ENCODE measurements around the gene MGMT.
"Not testable (repeated sequence)": the region's sequence is repeated elsewhere in the genome, so short reads cannot be mapped to it uniquely, and the experiment has no call there.

MGMT gene

DNA sequence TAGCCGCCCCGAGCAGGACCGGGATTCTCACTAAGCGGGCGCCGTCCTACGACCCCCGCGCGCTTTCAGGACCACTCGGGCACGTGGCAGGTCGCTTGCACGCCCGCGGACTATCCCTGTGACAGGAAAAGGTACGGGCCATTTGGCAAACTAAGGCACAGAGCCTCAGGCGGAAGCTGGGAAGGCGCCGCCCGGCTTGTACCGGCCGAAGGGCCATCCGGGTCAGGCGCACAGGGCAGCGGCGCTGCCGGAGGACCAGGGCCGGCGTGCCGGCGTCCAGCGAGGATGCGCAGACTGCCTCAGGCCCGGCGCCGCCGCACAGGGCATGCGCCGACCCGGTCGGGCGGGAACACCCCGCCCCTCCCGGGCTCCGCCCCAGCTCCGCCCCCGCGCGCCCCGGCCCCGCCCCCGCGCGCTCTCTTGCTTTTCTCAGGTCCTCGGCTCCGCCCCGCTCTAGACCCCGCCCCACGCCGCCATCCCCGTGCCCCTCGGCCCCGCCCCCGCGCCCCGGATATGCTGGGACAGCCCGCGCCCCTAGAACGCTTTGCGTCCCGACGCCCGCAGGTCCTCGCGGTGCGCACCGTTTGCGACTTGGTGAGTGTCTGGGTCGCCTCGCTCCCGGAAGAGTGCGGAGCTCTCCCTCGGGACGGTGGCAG lies at the start of gene MGMT:
TSS of gene MGMT (plus strand) at position 539 of the 656 bp plus-strand sequence.
- peak; percentile 65 for DNase-seq (ENCODE audit: low spot score)

DNA sequence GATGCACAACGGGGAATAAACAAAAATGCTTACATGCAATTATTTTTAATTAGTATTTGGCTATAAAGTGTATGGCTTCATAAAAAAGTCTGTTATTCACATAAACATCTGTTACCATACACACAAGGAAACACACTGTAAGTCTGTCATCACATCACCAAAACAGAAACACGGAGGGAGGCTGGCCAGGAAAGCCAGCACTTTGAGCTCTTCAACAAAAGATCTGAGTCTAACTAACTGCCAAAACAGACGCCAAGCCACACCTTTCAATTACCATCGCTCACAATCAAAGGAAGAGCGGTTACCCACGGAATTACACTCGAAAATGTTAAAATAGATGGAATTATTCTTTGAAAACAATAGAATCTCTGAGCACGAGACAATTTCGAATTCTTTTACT lies 49.2 kb upstream of the MGMT start:
- peak; percentile 32 for DNase-seq (ENCODE audit: low spot score)

DNA sequence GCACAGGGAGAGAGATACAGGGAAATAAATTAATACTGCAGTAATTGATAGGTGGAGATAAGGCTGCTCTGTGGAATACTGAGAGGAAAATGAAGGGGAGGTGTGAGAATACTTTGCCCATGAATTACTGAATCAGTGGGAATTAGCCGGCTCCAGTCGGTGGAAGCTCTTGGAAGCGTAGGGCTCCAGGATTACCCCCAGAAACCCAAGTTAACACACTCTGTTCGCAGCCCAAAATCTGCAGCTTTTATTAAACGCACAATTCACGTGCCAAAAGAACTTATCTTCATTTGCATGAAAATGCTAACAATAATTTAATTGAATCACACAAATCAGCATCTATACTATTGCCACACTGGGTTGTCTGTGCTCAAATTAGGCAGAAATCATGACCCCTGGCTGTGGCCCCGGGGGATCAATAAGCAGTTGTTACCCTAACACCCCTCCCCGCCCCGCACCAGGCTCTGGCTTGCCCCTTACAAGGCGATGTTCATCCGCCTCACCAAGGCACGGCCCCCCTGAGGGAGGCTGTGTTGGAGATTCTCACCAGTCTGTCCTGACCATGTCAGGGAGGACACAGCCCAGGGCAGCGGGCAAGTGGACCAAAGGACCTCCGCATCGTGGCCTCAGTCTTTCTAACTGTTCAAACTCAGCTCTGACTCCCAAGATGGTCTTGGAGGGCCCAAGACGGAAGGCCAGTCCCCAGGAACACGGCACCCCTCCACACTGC lies 48.4 kb upstream of the MGMT start:
- DNase-seq (ENCODE audit: low spot score) = no peak

DNA sequence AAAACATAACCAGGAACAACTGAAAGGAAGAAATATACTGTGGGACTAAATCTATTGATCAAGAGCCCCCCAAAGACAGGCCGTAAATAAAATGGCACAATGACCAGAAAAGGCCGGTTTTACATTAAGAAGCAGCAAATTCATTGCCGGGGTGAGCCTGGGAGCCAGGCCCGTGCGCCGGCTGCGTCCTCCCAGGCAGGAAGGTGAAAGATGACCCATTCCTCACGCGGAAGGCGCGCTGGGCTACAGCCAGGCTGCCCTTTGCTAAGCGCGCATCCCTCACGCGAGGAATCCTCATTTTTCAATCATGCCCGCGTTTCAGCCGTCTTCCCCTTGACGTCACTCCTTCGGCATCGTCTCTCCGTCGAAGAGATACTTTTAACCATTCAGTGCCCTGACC lies 47.6 kb upstream of the MGMT start:
- DNase-seq (ENCODE audit: low spot score) = no peak

DNA sequence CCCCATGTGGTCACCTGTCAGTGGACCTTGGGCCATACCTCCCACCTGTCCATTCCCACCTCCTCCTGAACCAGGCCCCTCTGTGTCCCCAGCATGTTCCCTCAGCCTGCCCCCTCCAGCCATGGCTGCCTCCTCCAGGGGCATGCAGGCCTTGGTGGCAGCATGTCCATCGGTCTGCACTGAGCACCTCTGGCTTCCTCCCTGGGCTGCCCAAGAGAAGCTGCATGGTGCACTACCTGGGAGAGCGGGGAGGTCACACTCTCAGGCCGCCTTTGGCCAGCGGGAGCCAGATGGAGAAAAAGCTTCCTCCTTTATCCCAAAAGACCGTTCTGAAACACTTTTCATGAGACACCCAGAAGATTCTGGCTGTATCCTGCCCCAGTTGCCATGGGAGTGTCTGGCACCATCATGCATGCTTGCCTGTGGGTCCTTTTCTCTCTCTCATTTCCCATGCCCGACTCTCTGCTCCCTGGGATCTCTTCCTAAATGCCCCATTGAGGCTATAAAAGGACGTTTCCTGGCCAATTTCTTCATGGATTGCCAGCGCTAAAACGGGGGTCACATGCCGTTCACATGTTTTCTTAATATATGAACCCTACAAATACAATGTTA lies 45.5 kb upstream of the MGMT start:
- no peak for DNase-seq (ENCODE audit: low spot score)

DNA sequence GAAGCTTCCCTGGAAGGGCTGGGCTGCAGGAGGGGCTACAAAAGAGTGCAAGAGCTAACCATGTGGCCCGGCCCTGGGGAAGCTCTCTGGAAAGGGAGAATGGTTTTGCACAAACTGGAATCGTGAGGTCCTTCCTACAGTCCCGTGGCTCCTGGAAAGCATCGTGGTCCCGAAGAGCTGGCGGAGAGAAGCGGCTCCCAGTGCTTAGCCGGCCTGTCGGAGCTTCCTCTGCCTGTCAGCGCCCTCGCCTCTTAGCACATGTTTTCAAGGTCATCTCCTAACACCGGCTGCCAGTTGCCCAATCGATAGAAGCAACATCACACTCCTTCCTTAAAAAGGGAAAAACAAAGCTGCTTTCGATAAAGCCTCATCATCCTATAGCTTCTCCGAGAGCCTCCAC lies 42.1 kb upstream of the MGMT start:
- DNase-seq (ENCODE audit: low spot score) = no peak

DNA sequence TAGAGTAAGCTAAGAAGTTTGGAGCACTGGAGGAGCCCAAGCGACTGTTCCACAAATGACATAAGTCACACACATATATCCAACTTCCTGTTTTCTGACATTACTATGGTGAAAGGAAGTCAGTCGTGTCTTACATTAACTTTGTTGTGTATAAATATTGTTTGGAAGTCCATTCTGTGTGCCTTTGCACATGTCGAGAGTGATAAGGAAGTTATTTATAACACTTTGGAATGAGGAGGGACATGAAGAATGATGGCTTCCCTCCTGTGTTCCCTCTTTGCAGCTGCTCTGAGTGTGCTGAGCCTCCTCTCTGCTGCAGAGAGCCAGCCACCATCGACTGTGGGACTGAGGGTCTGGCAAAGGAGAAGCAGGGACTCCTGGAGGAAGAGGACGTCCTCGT lies 40.4 kb upstream of the MGMT start:
- no peak for DNase-seq (ENCODE audit: low spot score)

DNA sequence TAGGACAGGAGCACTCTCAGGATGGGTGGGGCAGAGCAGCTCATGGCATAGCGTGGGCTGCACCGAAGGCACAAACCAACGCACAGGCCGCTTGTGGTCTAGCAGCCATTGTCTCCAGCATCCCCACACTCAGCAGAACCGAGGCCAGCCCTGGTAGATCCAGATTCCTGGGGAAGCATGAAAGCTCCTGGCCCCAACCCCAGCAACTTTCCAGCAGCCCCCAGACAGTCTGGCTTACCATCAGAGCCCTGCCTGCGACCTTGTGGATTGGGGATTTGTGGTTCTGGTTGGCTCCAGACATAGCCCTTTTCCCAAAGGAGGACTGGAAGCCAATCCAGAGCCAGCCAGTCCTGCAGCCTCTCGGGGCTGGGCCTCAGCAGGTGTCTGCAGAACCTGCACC lies 33.8 kb upstream of the MGMT start:
- DNase-seq (ENCODE audit: low spot score) = no peak

DNA sequence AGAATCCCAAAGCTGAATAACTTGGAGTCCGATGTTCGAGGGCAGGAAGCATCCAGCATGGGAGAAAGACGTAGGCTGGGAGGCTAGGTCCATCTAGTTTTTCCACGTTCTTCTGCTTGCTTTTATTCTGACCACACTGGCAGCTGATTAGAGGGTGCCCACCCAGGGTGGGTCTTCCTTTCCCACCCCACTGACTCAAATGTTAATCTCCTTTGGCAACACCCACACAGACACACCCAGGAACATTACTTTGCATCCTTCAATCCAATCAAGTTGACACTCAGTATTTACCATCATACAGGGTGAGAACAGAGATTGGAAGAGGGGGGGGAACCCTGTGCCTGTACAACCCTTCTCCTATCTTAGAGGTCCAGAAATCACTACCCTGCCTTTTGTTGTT lies 31.3 kb upstream of the MGMT start:
- DNase-seq (ENCODE audit: low spot score) = not testable (repeated sequence)

DNA sequence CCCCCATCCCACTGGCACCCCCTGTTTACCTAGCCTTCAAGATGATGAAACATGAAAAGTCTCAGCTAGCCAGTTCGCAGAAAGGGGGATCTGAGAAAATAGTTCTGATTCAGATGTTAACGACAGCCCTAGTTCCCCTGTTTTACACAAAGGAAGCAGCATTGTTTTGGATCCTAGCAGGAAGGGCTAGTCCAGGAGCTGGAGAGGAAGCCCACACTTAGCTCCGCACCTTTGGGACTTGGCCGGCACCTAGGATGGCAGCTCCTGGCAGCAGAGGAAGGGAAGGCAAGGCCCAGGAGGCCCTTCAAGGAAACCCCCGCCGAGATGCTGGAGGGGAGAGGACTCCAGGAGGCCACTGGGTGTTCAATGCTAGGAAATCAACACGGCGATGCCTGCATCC lies 29.0 kb upstream of the MGMT start:
- no peak for DNase-seq (ENCODE audit: low spot score)

DNA sequence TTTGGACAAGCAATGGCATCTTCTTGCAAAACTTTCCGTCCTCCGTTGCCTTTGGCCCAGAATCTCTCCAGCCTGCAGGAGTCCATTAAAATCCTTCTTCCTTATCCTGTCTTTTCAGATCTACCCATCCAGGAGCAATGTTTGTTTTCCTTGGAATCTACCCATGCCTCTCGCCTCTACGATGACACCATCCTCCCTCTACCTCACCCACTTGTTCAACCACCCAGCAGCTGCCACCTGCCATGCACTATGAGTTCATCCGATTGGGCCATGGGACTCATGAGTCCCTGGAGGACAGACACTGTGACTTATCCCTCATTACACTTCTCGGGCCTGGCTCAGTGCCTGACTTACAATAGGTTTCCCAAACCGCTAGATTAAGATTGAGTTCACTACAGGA lies 26.8 kb upstream of the MGMT start:
- no peak for DNase-seq (ENCODE audit: low spot score)

DNA sequence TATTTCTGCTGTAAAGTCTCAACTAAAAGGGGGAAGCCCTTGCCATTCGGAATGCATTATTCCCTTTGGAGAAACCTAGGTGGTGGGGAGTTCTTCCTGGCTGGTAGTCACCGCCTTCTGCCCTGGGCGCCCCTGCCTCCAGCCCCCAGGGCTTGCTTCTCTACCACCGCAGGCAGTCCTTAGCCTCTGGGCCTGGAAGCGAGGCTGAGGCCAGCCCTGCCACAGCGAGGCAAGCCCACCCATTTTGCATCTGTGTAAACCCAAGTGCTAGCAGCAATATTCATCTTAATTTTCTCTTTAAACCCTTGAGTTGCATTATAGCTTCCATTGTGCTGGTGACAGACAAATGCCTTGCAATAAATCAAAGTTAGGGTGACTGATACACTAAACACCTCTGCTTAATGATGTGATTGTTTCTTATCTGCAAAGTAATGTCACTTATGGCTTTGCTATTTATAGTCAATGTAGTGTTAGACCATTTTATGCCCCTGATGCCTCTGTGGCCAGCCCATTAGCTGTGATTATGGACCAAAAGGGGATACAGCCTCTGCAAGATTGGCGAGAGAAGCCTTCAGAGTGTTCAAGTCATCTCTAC lies 26.2 kb upstream of the MGMT start:
- no peak for DNase-seq (ENCODE audit: low spot score)

DNA sequence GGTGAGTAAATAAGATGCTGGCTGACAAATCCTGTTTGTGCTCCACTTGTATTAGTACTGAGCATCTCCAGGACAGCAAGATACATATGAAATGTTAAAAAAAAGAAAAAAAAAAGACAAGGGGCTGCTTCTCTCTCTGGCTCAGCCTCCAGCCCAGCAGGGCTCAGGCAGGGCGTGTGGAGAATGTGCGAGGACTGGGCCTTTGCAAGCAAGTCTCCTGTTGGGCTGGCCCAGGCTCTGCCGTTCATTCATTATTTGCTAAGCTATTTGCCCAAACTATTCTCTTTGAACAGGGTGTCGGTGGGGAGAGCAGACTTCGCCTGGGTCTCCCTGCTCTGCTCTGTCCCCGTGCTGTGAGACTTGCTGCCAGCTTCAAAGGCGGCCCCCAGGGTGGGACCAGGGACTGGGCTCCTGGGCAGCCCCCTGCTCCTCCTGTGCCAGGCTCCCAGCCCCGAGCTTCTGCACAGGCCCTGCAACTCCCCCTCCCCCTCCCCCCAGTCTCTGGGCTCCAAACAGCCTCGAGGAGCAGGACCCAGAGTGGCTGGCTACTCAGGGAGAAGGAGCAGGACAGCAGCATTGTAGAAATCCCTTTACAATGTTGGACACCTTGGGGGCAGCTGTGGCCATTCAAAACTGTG lies 25.6 kb upstream of the MGMT start:
- no peak for DNase-seq (ENCODE audit: low spot score)

DNA sequence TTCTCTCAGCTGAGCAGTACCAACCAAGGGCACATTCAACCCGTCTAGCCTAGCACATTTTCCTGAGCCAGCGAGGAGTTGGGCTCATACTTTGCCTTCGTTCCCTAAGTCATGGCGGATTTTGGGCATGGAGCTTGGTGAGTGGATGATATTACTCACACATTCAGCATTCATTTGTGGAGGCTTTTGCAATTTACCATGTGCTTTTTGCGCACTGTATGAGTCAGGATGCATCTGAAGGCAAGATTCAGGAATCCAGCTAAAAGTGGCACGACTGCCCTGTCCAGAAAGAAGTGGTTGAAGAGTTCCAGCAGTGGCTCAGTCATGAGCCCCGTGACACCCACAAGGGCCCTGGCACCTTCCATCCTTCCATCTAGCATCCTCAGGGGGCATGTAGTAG lies 24.2 kb upstream of the MGMT start:
- DNase-seq (ENCODE audit: low spot score) = no peak

DNA sequence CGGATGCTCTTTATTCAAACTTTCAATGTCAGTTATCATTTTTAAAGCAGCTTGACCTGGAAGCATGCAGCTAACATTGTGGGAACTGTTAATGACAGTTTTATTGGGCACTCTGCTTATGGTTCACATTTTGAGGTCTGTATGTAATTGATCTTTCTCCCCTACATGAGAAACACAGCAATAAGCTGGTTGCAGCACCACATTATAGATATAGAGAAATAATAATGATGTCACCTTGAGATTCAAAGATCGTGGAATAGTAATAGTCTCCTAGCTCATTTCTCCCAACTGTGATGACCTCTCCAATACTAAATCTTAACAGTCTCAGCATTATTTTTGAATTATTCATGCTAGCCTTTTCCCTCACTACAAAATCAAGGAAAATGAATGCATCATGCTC lies 22.7 kb upstream of the MGMT start:
- no peak for DNase-seq (ENCODE audit: low spot score)

DNA sequence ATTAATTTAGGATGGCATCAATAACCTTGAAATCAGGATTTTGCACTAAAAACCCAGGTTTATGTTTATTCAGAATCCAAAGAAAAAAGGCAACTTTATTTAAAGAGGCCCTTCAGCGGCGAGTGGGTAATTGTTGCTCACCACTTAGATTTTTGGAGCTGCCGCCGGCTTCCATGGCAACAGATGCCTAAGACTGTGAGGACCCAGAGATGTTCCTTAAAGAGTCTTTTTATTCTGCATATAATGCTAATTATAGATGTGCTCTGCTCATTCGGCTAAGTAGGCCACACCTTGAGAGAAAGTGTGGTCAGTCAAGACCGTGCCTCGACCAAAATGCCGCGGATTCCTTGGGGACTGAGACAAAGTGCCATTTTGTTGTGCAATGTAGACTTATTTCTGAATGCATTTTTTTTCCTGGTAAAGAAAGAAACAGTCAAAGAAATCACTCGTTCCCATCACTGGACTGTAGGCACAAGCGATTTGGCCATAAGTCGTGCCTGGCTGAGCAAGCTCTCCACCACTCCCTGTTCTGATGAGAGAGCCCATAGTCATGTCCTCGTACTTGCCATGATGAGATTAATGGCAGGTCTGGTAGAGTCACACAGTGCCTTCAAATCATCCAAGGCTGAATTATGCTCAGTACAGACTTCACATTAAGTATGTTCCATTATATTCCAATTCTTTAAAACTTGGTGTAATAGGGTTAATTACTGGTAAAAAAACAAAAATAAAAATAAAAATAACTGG lies 21.4 kb upstream of the MGMT start:
- no peak for DNase-seq (ENCODE audit: low spot score)

DNA sequence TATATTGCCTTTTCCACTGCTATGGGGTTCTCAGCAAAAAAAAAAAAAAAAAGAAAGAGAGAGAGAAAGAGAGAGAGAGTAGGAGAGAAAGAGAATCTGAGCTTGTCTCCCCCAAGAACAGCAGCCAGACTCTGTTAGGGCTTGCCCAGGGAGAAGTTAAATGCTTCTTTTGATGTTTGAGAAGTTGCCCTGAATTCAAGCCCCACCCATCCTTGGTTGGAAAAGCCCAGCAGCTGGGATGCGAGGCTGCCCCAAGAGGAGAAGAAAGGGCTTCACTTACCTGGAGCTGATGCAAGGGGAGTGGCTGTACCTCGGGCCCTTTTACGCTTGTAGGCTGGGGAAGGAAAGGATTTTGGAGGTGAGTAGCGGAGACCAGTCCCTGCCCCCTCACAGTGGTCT lies 20.9 kb upstream of the MGMT start:
- no peak for DNase-seq (ENCODE audit: low spot score)

DNA sequence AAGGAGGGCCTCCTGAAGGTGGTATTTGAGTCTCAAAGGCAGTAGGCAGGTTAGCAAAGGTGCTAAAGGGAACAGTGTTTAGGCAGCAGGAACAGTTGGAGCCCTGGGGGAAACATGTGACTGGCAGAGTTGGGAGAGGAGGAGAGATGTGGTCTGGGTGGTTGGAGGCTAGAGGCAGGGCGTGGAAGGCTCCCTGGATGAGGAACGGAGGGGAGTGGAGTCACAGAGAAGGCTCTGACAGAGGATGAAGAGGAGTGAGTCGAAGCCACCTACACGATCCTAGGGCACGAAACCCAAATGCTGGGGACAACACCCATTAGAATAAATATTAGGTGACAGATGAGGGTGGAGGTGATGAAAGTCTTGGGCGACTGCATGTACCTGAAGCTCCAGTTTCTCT lies 19.6 kb upstream of the MGMT start:
- no peak for DNase-seq (ENCODE audit: low spot score)

DNA sequence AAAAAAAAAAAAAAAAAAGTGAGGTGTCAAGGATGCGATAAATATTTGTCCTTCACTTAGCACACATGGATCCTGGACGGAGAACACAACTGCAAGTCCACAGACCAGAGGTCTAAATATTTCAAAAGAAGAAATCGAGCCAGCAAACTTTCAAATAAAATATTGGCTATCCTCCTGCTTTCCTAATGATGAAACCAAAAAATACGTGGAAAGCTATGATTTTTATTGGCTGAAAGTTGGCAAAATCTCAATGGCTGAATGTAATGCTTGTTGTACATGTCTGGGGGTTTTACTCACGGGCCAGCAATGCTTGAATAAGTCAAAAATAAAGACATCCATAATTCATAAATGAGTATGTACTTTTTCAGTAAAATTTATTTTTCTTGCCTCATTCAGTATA lies 19.0 kb upstream of the MGMT start:
- DNase-seq (ENCODE audit: low spot score) = no peak

DNA sequence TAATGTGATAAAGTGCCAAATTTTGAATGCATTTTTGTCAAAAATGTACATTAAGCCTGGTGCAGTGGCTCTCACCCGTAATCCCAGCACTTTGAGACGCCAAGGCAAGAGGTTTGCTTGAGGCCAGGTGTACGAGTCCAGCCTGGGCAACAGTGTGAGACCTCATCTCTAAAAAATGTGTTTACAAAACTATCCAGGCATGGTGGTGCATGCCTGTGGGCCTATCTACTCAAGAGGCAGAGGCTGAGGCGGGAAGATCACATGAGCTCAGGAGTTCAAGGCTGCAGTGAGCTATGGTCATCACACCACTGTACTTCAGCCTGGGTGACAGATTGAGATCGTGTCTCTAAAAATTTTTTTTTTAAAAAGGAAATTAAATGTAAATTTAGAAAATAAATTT lies 18.5 kb upstream of the MGMT start:
- no peak for DNase-seq (ENCODE audit: low spot score)

DNA sequence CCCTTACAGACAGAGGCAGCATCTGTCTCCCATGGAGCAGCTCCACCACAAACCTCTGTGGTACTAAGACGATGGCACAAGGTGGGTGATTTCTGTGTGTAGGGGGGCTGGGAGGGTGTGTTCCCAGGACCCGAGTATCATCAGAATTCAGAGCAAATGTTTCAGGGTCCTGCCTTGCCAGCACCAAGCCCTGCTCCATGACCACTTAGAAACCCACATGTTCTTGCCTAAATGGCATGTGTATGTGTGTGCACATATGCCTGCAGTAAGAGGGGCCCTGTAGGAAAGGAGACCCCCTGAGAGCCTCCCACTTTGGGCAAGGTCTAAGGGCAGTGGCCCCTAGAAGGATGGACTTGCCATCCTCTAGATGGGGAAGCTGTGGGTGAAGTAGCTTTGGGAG lies 17.1 kb upstream of the MGMT start:
- no peak for DNase-seq (ENCODE audit: low spot score)

DNA sequence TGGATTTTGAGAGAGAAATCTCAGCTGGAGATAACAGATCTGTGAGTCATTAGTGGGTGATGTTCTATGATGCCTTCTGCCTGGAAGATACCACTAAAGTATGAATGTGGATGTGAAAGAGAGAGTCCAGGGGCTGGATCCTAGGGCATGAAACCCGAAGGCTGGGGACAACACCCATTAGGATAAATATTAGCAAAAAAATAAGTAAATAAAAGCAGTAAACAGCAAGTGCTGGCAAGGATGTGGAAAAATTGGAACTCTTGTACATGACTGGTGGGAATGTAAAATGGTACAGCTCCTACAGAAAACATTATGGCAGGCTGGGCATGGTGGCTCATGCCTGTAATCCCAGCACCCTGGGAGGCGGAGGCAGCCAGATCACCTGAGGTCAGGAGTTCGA lies 16.6 kb upstream of the MGMT start:
- no peak for DNase-seq (ENCODE audit: low spot score)
